Endothelial cell of umbilical vein (primary cell): ENCODE data around the gene VIPR2. TPM values are rescaled to one million over a fixed set of nuclear protein-coding genes. Genes with fewer than 3 reads are reported as not detected.

Experiments used
- BruUV-seq: library from RNA; stranded (reverse); fragments of 400-500 nt; replicated peaks from 2 replicates; lab custom pipeline; 2021; lab: Mats Ljungman, UMichigan
- CTCF ChIA-PET: fragments of 300-600, 350-600 bp; sonication (Branson Sonifier 250); formaldehyde crosslinking; loops from one replicate; lab custom pipeline; 2021; ENCODE audit warnings: antibody characterized with exemption, inconsistent platforms; lab: Charles Lee
- POLR2A ChIA-PET: fragments of 300-600, 350-600 bp; sonication (Branson Sonifier 250); formaldehyde crosslinking; loops from one replicate; lab custom pipeline; 2021; ENCODE audit warnings: antibody characterized with exemption, inconsistent platforms; lab: Charles Lee
- DNase-seq: peaks from one replicate; pipeline ENCODE4 v3.0.0-alpha.2; 2011; ENCODE audit warnings: low read depth, low spot score
- FAIRE-seq: peaks from 2 replicates; lab custom pipeline; 2011; peaks lifted over from hg19 to GRCh38; lab: Jason Lieb, UNC
- H2AFZ ChIP-seq: 2 replicates; pipeline ENCODE4 v1.6.0; 2012; ENCODE audit warnings: low read depth, low read length, control low read depth, inconsistent platforms
- H3K27ac ChIP-seq: 2 replicates; pipeline ENCODE4 v1.5.1; 2011; ENCODE audit warnings: low read depth, mild to moderate bottlenecking, control low read depth, low read length, moderate library complexity; ENCODE audit not compliant: insufficient read depth
- H3K27me3 ChIP-seq, 2 experiments: 2 replicates each; pipeline versions ENCODE4 v1.6.0 to v1.6.1; 2011; ENCODE audit warnings: low read length in 2 of 2, mixed read lengths in 1 of 2; ENCODE audit not compliant: control insufficient read depth in 2 of 2, insufficient read depth in 2 of 2
- H3K36me3 ChIP-seq, 2 experiments: 2 replicates in 1 of 2; 3 replicates in 1 of 2; pipeline ENCODE4 v1.5.1; 2011; ENCODE audit warnings: low read length in 2 of 2, mild to moderate bottlenecking in 1 of 2, moderate library complexity in 1 of 2; ENCODE audit not compliant: control insufficient read depth in 2 of 2, insufficient read depth in 2 of 2; ENCODE audit errors: extremely low read depth in 1 of 2
- H3K4me1 ChIP-seq: 3 replicates; pipeline ENCODE4 v1.5.1; 2011; ENCODE audit warnings: mild to moderate bottlenecking, low read length; ENCODE audit not compliant: control insufficient read depth, insufficient read depth; ENCODE audit errors: extremely low read depth
- H3K4me2 ChIP-seq: 2 replicates; pipeline ENCODE4 v1.6.1; 2011; ENCODE audit warnings: low read length, control low read depth, mixed read lengths; ENCODE audit not compliant: insufficient read depth
- H3K4me3 ChIP-seq, 3 experiments: fragments of 200-600 bp in 1 of 3; sonication (generic), shearing (Covaris generic) in 1 of 3; replicated peaks in 1 of 3; 2 replicates each; pipeline ENCODE4 v1.5.1; 2011 to 2016; ENCODE audit warnings: control low read depth in 3 of 3, low read length in 3 of 3, mild to moderate bottlenecking in 2 of 3, inconsistent platforms in 1 of 3, low read depth in 1 of 3, moderate library complexity in 1 of 3; ENCODE audit not compliant: insufficient read depth in 1 of 3
- H3K79me2 ChIP-seq: 2 replicates; pipeline ENCODE4 v1.6.0; 2012; ENCODE audit warnings: low read length, inconsistent platforms; ENCODE audit not compliant: control insufficient read depth, insufficient read depth
- H3K9ac ChIP-seq: replicated peaks from 2 replicates; pipeline ENCODE3; 2011; ENCODE audit warnings: low read length, control low read depth; ENCODE audit not compliant: insufficient read depth; ENCODE audit errors: extremely low read depth
- H3K9me1 ChIP-seq: replicated peaks from 3 replicates; pipeline ENCODE4 v1.6.0; 2011; ENCODE audit warnings: mild to moderate bottlenecking, low read length; ENCODE audit not compliant: control insufficient read depth, insufficient read depth; ENCODE audit errors: extremely low read depth
- H3K9me3 ChIP-seq: replicated peaks from 2 replicates; pipeline ENCODE4 v1.5.1; 2012; ENCODE audit warnings: low read length, inconsistent platforms; ENCODE audit not compliant: control insufficient read depth, insufficient read depth
- H4K20me1 ChIP-seq: replicated peaks from 2 replicates; pipeline ENCODE3; 2011; ENCODE audit warnings: mild to moderate bottlenecking, low read length; ENCODE audit not compliant: control insufficient read depth, insufficient read depth; ENCODE audit errors: extremely low read depth
- CTCF ChIP-seq, 2 donors: IDR thresholded peaks; 1 replicate in 1 of 2; 2 replicates in 1 of 2; pipeline ENCODE4 v1.5.1; 2011; ENCODE audit warnings: low read length in 2 of 2, mild to moderate bottlenecking in 2 of 2, moderate library complexity in 2 of 2, control low read depth in 1 of 2, inconsistent platforms in 1 of 2, low read depth in 1 of 2; ENCODE audit not compliant: insufficient read depth in 1 of 2; ENCODE audit errors: extremely low read depth in 1 of 2
- FOS ChIP-seq: IDR thresholded peaks from 2 replicates; pipeline ENCODE4 v1.6.1; 2011; ENCODE audit warnings: mild to moderate bottlenecking, low read length, moderate library complexity, borderline replicate concordance; ENCODE audit not compliant: insufficient read depth
- GATA2 ChIP-seq: IDR thresholded peaks from 2 replicates; pipeline ENCODE4 v1.7.0; 2011; ENCODE audit warnings: low read depth, mild to moderate bottlenecking, moderate library complexity, mixed read lengths, low read length; ENCODE audit not compliant: insufficient read length, insufficient read depth
- JUN ChIP-seq: IDR thresholded peaks from 2 replicates; pipeline ENCODE4 v1.6.1; 2011; ENCODE audit warnings: borderline replicate concordance, low read depth; ENCODE audit not compliant: insufficient read length, insufficient read depth
- MYC ChIP-seq: IDR thresholded peaks from one replicate; pipeline ENCODE4 v1.6.1; 2011; ENCODE audit warnings: mild to moderate bottlenecking, low read depth, low read length
- POLR2A ChIP-seq: IDR thresholded peaks from 2 replicates; pipeline ENCODE4 v1.6.1; 2012; ENCODE audit warnings: low read depth, mild to moderate bottlenecking, control low read depth, low read length
- POLR2AphosphoS5 ChIP-seq: IDR thresholded peaks from 2 replicates; pipeline ENCODE4 v1.6.1; 2012; ENCODE audit warnings: low read depth, mild to moderate bottlenecking, control low read depth, low read length, moderate library complexity; ENCODE audit not compliant: insufficient read depth
- dilution Hi-C: fragments of 300-500 bp; cut with MboI; formaldehyde crosslinking; loops from one replicate; pipeline ENCODE4 v1.15.0; 2019; ENCODE audit warnings: low sequenced_read_pairs; ENCODE audit not compliant: extremely low pct_ligation_motif_present
- intact Hi-C: fragments of 100-400 bp; cut with micrococcal nuclease; formaldehyde crosslinking; loops from one replicate; pipeline ENCODE4 v1.10.0; 2022
- polyA plus RNA-seq, 4 experiments: library from polyadenylated mRNA; depleted of rRNA in 3 of 4; stranded (reverse) in 3 of 4; unstranded in 1 of 4; fragments of >200 nt; gene quantifications; 2 replicates each; pipeline versions ENCODE4 v1.2.1 to v1.2.3, GENCODE V29; 2011 to 2012; ENCODE audit warnings: missing spikeins in 1 of 4
- total RNA-seq: library from RNA; stranded (reverse); gene quantifications from 2 replicates; pipeline ENCODE4 v1.2.3, GENCODE V29; 2021
- TF ChIP-seq, protein P1 (sequence below): IDR thresholded peaks from 2 replicates; pipeline ENCODE4 v1.6.1; 2011; ENCODE audit not compliant: insufficient read depth, insufficient read length

Gene VIPR2
- total and polyA plus RNA-seq, 2 donors (not counting 3 experiments of a cell fraction or from before 2014, with no cell fraction given): not detected

DNA sequence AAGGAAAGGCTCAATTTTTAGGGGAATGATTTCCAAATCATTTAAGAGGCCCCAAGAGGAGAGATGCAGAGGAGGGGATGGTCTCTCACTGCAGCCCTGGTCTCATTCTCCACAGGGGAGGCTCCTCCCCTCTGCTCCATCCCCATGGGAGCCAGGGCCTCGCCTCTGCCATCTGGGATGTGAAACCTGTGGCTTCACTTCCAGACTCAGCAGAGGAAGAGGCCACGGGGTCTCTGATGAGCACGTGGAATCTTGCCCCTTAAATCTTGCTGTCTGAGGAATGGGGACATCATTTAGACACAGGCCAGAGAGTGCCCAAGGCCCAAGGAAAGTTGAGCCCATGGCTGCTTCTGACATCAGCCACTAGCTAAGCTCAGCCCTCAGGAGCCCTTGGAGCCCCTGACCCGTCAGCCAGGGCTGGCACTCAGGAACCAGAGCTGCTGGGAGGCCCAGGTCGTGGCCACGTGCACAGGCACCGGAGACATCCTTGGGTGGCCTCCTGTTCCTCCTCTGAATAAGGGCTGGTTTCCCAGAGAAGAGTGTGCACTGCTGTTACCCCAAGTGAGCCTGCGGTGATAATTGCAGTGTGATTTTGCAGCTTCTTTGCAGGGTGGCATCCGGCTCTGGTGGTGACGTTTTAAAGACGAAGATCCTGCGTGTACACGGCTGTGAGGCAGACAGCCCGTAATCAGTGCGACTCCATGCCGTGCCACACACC lies 50.5 kb downstream of the VIPR2 start:
- no peak for FAIRE-seq
- dilution Hi-C loops: no loop called here

More for the DNA sequence above, 50.5 kb downstream of the VIPR2 start:
- no peaks in the 10 kb centered on the region for H3K9me1 ChIP-seq
- no peak for TF ChIP-seq CTCF (IDR thresholded peaks at IDR 0.05; ENCODE audit: extremely low read depth in 1 of 2, insufficient read depth in 1 of 2, low read depth in 1 of 2, low read length in 2 of 2)
- no peak for TF ChIP-seq MYC
- no peak for TF ChIP-seq POLR2A
- TF ChIP-seq POLR2AphosphoS5: no peak
- TF ChIP-seq JUN: no peak
- no peak for TF ChIP-seq GATA2
- TF ChIP-seq FOS: no peak
- TF ChIP-seq, protein P1, sequence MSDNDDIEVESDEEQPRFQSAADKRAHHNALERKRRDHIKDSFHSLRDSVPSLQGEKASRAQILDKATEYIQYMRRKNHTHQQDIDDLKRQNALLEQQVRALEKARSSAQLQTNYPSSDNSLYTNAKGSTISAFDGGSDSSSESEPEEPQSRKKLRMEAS: no peak
- H3K36me3 ChIP-seq: no peaks in the 10 kb centered on the region
- H3K4me3 ChIP-seq: no peak overlapping the region
- H3K4me2 ChIP-seq: no peak overlapping the region
- H3K79me2 ChIP-seq: no peaks in the 10 kb centered on the region
- no peak for DNase-seq
- H4K20me1 ChIP-seq: no peaks in the 10 kb centered on the region
- no peaks in the 10 kb centered on the region for H3K27me3 ChIP-seq
- no TSS peak for BruUV-seq
- no peak overlapping the region for H2AFZ ChIP-seq
- H3K9me3 ChIP-seq: no peaks in the 10 kb centered on the region
- no peak overlapping the region for H3K27ac ChIP-seq
- H3K9ac ChIP-seq: no peak overlapping the region
- H3K4me1 ChIP-seq: no peaks in the 10 kb centered on the region
- intact Hi-C loops: no loop called here
- CTCF ChIA-PET: no interaction called here
- POLR2A ChIA-PET: no interaction called here
